ACHN (cell line): ENCODE data around the gene STAT5B.
"Not testable (repeated sequence)": the region's sequence is repeated elsewhere in the genome, so short reads cannot be mapped to it uniquely, and the experiment has no call there.

Experiments used
- DNase-seq: peaks from one replicate; pipeline ENCODE4 v3.0.0-alpha.2; 2015
- in situ Hi-C: cut with HindIII; loops from 2 replicates; pipeline ENCODE4 v1.10.0; 2017; ENCODE audit warnings: low sequenced_read_pairs, low pct_ligation_motif_present, low pct_unique_long_range_greater_than_20kb

STAT5B gene

DNA sequence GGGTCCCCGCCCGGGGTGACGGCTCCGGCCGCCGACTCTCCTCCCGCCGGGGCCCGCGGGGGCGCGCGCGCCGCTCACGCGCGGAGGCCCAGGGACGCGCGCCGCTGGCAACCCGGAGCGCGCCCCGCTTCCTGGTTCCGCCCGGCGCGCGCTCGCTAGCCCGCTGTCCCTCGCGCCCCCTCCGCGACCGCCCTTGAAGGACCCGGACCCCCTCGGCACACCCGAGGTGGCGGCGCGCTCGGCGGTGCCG is at the start of gene STAT5B:
TSS of gene STAT5B (minus strand) at position 33 of the 250 bp plus-strand sequence. CDS start 44,264 bp downstream, outside the sequence.
- peak; percentile 69 for DNase-seq
- in situ Hi-C loops, result no loop called here

DNA sequence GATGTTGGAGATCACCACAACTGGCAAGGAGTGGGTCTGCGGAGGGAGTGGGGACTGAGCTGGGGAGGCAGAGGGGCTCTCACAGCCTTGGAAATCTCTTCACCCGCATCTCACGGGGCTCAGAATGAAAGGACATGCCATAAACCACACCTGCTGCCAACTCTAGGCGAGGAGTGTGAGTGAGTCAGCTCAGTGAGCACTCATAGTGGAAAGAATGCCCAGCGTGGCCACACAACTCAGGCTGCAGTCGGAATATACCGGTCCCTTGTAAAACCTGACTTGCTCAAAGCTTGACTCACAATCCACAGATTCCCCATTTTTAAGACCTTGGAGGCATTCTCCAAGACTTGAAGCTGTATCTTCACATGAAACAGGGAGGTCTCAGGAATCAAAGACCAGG is 48.8 kb upstream of the STAT5B start:
- in situ Hi-C loops, result no loop called here
- DNase-seq, result peak; percentile 91

DNA sequence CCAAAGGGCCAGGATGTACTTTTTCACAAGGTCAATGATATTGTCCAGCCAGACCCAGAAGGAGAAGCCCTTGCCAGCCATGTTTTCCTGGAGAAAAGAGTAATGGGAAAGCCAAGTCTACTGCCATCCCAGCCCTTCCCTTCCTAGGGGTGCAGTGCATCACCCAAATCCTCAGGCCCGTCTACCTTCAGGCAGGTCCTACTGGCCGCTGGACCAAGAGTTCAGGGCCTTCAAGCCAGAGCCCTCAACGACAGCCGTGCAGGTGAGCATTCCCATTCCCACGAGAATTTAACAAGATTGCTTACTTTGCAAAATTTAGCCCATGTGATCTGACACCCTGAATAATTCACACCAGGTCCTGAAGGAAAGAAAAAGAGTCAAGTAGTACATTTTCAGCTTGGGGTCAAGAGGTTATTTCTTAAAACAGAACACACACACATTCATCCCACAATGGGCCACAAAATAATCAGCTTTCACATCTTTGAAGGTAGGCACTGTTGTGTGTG is 47.1 kb upstream of the STAT5B start:
- DNase-seq, result no peak
- in situ Hi-C loops, result no loop called here

DNA sequence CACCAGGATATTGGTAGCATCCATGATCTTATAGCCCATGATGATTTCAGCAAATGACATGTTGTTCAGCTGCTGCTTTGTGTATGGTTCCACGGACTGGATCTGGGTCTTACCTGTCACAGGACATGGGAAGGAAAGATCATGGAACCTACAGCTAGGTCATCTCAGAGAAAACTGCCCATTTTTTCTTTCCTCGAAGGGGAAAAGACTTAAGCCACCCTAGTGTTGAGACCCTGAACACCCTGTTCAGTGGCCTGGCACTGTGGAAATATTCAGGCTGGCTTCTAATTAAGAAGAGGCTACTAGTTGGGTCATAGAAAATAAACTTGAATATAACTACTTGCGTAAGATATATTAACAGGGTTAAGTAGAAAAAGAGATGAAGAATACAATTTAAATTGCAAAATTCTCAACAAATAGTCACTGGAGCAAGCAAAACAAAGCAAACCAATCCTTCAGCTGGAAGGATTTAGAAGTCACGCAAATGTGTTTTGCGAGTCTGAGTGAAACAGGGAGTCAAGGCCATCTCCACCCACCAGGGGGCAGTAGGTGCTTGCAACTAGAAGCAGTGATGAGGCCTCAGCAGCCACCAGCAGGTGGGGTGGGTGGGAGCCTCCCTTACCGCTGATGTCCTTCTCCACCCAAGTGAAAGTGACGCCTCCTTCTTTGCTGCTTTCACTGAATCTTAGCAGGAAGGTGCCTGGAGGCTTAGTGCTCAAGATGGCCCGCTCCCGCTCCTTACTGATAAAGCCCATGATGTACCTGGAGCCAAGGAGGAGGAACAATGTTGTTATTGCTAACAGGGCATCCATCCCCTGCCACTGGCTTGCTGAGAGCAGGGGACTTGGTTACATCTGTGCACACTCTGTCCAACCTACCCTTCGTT is 46.4 kb upstream of the STAT5B start:
- in situ Hi-C loops, result no loop called here
- DNase-seq, result peak; percentile 94

DNA sequence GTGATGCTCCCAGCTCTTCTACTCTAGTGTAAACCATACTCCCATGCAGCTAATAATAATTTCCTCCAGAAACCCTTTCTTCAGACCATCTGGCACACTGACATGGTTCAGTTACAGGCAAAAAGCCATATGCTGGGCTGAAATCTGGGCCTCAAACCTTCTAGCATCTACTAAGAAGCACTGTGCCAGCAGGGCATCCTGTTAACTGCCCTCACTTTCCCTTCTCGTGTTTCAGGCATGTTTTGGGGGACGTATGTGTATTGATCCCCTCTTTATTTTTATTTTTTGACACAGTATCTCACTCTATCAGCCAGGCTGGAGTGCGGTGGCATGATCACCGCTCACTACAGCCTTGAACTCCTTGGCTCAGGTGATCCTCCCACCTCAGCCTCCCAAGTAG is 45.4 kb upstream of the STAT5B start:
- in situ Hi-C loops, result no loop called here
- DNase-seq, result no peak

DNA sequence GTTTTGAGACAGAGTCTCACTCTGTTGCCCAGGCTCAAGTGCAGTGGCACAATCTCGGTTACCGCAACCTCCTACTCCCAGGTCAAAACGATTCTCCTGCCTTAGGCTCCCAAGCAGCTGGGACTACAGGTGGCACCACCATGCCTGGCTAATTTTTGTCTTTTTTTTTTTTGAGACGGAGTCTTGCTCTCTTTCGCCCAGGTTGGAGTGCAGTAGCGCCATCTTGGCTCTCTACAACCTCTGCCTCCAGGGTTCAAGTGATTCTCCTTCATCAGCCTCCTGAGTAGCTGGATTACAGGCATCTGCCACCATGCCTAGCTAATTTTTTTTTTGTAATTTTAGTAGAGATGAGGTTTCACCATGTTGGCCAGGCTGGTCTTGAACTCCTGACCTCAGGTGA is 41.8 kb upstream of the STAT5B start:
- in situ Hi-C loops, result loop anchor here (10.0 kb wide), 1 partner anchor 207 kb away; no protein-coding TSS in a partner anchor

DNA sequence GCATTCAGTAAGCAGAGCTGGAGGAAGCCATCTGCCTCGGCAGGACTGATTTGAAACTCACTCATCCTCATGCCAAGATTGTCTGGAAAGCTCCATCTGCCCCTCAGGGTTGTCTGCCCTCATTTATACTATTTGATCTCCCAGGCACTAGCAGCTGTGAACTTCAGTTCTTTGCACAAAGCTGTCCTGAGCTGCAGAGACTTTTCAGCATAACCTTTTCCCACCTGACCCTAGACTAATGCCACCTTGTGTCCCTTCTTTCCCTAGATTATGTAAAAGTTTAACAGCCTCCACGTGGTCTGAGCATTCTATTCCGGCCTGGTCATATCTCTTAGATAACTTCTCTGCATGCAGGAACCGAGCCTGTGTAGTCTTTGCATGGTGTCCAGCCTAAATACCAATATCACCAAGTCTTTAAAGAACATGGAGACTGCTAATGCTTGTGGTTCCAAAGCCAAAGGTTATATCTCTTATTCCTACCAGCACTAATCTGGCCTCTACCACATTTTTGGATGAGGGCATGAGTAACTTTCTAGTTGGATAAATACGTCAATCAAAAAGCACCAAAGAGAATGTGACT is 41.2 kb upstream of the STAT5B start:
- in situ Hi-C loops, result loop anchor here (10.0 kb wide), 1 partner anchor 207 kb away; no protein-coding TSS in a partner anchor
- DNase-seq, result no peak

More for the DNA sequence above, 41.8 kb upstream of the STAT5B start:
- DNase-seq, result not testable (repeated sequence)

DNA sequence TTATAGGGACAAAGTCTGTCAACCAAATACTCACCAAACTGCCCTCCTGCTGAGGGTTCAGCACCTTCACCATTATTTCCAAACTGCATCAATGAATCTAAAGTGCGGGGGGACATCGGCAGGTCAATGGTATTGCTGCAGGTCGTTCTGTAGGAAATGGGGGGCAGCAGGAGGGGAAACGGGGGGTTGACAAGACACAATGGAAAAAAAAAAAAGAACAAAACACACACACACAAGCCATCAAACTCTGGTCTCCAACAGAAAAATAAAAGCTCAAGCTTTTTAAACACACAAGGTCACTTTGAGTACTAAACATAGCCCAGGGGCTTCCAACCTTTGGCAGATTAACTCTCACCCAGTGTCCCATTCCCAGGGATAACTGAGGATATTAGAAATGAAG is 40.6 kb upstream of the STAT5B start:
- no peak for DNase-seq
- in situ Hi-C loops, result loop anchor here (10.0 kb wide), 1 partner anchor 208 kb away; no protein-coding TSS in a partner anchor

DNA sequence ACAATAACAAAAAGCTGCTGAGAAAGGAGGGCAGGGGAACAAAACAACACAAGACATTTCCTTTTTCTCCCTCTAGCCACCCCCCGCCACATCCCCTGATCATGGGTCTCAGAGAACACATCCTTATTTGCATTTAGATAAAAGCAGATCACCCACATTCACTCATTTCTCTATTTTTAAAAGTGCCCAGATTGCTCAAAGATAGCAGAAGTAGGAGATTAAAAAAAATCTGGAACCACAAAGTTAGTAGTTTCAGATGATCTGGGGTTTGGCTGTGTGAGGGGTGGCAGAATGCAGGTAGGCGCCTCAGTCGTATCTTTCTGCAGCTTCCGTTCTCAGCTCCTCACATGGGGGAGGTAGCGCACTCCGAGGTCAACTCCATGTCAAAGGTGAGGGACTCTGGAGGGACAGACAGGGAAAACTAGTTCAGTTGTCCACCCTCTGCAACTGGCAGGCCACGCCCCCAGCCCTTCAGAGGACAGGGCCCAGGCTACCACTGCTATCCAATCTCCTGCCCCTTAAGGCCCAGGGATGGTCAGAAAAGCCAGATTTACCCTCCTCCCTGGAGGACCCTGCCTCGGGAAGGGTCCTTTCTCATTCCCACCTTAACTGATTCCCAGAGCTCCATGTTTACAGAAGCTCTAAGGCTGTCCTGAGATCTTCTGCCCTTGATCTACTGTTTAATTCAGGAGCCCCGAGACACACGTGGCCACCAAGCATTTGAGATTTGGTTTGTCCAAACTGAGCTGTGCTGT is 39.4 kb upstream of the STAT5B start:
- DNase-seq, result no peak
- in situ Hi-C loops, result loop anchor here (10.0 kb wide), 1 partner anchor 209 kb away; no protein-coding TSS in a partner anchor

DNA sequence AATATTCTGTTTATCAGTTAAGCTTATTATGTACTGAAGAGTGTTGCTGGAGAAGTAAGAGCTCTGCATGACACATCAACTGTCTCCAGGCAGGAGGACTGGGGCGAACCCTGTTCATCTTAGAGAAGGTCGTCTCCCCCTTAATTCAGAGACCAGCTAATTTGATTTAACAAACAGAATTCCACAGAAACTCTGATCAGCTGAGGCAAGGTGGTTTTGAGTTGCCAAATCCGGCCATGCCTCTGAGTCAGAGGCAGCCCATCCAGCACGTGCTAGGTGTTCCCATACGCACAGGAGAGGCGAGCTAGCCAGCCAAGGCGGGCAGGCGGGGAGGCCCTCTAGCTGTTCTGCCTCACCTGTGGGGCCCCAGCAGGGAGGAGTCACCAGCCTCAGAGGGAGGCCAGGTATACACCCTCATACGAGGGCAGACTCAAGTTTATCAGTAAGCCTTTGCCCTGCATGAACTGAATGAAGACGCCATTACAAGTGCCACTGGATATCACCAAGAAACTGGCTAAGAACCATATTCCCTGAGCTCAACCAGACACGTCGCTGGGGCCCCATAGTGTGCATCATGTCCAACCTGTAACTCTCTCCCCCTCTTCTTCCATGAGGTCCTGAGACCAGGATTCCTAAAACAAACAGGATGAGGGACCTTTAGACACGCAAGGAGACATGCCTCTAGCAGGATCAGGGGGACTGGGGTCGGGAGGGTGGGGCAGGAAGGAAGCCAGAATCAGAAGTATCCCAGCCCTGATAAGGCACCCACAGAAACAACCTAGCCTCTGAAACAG is 37.8 kb upstream of the STAT5B start:
- in situ Hi-C loops, result loop anchor here (10.0 kb wide), 1 partner anchor 211 kb away; no protein-coding TSS in a partner anchor
- DNase-seq, result no peak

DNA sequence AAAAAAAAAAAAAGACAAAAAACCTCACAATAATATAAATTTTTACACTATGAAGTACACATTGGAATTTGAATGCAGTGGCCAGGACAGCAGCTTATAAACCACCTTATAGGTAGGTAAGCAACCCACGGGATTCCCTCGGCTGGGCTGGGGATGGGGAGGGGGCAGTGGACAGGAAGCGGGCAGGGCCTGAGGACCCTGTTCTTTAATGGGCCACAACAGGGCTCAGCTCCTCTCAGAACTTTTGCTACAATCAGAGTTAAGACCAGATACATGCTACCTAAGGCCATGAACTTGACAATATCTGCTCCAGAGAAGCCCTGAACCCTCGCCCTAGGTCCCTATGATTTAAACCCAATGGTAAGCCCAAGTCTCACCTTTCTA is 37.2 kb upstream of the STAT5B start:
- in situ Hi-C loops, result loop anchor here (10.0 kb wide), 1 partner anchor 211 kb away; no protein-coding TSS in a partner anchor
- DNase-seq, result no peak

DNA sequence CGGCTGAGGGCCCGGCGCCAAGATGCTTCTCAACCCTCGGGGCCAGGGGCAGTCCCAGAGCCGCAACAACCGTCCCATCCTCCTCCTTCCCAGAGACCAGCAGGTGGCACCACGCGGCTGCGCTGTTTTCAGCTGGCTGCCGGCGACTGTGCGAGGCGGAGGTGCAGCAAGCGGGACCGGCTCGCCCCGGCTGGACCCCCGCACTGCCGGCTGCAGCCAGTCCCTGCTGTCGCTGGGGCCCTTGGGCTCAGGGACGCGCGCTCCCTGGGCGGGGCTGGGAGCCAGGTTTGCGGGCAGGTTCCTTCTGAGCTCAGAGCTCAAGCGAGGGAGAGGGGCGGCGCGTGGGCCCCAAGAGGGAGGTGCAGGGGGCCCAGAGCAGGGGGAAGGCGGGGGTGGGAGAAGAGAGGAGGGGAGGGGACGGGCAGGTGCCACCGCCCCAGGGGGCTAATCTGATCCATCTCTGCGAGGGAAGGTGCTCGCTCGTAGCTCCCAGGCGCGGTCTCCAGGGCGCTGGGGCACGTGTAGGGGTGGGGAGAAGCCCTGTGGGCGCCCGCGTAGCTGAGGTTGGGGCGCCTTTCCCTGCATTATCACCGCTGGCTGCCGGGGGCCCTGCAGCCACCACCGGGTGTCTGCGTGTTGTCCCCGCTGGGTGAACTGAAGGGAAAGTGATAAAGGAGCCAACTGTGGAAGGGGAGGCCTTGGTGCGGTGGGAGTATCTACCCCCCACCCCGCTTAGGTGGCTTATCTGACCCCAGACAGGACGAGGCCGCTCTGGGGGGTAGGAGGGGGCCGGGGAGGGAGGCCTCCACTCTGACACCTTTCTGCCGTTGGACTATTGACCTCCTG is 36.3 kb upstream of the STAT5B start:
- in situ Hi-C loops, result loop anchor here (10.0 kb wide), 1 partner anchor 212 kb away; no protein-coding TSS in a partner anchor
- DNase-seq, result peak; percentile 73

DNA sequence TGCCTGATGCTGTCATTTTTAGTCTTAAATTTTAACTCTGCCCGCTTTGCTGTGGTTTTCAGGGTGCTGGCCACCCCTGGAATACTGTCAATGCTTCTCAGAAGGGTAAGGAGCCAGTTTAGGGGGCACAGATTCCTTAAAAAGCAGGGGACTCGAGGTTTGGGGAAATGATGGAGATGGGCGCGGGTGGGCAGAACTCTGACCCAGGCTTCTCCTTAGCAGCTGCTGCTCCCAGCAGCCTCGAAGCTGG is 35.8 kb upstream of the STAT5B start:
- in situ Hi-C loops, result loop anchor here (10.0 kb wide), 1 partner anchor 213 kb away; no protein-coding TSS in a partner anchor

DNA sequence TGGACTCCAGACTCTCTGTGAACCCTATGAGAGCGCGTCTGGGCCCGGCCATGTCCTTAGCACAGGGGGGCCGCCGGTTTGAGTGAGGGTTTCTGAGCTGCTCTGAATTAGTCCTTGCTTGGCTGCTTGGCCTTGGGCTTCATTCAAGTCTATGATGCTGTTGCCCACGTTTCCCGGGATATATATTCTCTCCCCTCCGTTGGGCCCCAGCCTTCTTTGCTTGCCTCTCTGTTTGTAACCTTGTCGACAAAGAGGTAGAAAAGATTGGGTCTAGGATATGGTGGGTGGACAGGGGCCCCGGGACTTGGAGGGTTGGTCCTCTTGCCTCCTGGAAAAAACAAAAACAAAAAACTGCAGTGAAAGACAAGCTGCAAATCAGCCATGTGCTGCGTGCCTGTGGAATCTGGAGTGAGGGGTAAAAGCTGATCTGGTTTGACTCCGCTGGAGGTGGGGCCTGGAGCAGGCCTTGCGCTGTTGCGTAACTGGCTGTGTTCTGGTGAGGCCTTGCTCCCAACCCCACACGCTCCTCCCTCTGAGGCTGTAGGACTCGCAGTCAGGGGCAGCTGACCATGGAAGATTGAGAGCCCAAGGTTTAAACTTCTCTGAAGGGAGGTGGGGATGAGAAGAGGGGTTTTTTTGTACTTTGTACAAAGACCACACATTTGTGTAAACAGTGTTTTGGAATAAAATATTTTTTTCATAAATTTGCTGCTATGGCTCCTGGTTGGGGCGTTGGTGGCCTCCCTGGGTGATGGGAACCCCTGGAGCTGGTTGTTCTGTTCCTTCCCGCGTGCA is 35.2 kb upstream of the STAT5B start:
- no peak for DNase-seq
- in situ Hi-C loops, result loop anchor here (10.0 kb wide), 1 partner anchor 213 kb away; no protein-coding TSS in a partner anchor

More for the DNA sequence above, 35.8 kb upstream of the STAT5B start:
- no peak for DNase-seq

DNA sequence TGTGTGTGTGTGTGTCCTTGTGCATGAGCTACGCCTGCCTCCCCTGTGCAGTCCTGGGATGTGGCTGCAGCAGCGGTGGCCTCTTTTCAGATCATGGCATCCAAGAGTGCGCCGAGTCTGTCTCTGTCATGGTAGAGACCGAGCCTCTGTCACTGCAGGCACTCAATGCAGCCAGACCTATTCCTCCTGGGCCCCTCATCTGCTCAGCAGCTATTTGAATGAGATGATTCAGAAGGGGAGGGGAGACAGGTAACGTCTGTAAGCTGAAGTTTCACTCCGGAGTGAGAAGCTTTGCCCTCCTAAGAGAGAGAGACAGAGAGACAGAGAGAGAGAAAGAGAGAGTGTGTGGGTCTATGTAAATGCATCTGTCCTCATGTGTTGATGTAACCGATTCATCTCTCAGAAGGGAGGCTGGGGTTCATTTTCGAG is 34.6 kb upstream of the STAT5B start:
- in situ Hi-C loops, result loop anchor here (10.0 kb wide), 1 partner anchor 214 kb away; no protein-coding TSS in a partner anchor
- DNase-seq, result no peak

DNA sequence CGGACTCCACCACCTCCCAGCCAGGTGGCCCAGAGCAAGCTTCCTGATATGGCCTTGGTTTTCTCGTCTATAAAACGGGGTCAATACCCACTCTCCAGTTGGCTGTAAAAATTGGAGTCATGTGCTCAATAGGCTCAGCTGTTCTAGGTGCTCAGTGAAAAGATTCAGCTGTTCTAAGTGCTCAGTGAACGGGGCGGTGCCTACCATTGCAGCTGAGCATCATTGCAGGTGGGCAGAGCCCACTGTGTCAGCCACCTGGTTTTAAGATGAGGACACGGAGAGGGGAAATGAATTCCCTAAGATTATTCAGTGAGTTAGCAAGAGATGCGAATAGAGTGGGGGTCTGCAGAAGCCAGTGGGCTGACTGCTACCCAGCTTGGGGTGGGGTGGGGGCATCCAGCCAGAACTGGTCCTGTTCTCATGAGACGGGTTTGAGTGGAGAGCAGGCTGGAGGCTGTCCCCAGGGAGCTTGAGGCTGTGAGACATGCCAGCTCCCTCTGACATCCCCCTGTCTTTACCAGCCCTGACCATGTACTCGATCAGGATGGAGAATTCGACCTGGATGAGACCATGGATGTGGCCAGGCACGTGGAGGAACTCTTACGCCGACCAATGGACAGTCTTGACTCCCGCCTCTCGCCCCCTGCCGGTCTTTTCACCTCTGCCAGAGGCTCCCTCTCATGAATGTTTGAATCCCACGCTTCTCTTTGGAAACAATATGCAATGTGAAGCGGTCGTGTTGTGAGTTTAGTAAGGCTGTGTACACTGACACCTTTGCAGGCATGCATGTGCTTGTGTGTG is 34.0 kb upstream of the STAT5B start:
- in situ Hi-C loops, result loop anchor here (10.0 kb wide), 1 partner anchor 215 kb away; no protein-coding TSS in a partner anchor
- no peak for DNase-seq
